H9 (cell line): ENCODE results near the gene TRABD2B. TPM values are rescaled to one million over a fixed set of nuclear protein-coding genes. Genes with fewer than 3 reads are reported as not detected.

Experiments used
- DNase-seq: peaks from one replicate; pipeline ENCODE4 v3.0.0-alpha.2; 2017
- H2AFZ ChIP-seq: one replicate; pipeline ENCODE4 v1.6.1; 2013; ENCODE audit warnings: mild to moderate bottlenecking, low read length, control low read depth, moderate library complexity
- H2AK5ac ChIP-seq: 2 replicates; pipeline ENCODE4 v1.6.1; 2013; ENCODE audit warnings: low read length, control low read depth, mixed read lengths; ENCODE audit not compliant: insufficient read length
- H2BK120ac ChIP-seq: one replicate; pipeline ENCODE4 v1.6.1; 2013; ENCODE audit warnings: low read depth, mild to moderate bottlenecking, low read length, control low read depth, inconsistent platforms; ENCODE audit not compliant: poor library complexity, severe bottlenecking
- H2BK12ac ChIP-seq: 2 replicates; pipeline ENCODE4 v1.6.1; 2013; ENCODE audit warnings: low read length, control low read depth, mixed read lengths, low read depth; ENCODE audit not compliant: insufficient read length
- H2BK15ac ChIP-seq: 2 replicates; pipeline ENCODE4 v1.6.1; 2013; ENCODE audit warnings: low read depth, low read length, control low read depth
- H2BK20ac ChIP-seq: one replicate; pipeline ENCODE4 v1.6.1; 2013; ENCODE audit warnings: low read depth, mild to moderate bottlenecking, low read length, control low read depth, inconsistent platforms; ENCODE audit not compliant: poor library complexity, severe bottlenecking
- H2BK5ac ChIP-seq: 2 replicates; pipeline ENCODE4 v1.6.1; 2013; ENCODE audit warnings: low read length, control low read depth, mixed read lengths; ENCODE audit not compliant: insufficient read length
- H3K14ac ChIP-seq: 2 replicates; pipeline ENCODE4 v1.6.1; 2013; ENCODE audit warnings: low read length, control low read depth; ENCODE audit not compliant: insufficient read depth
- H3K18ac ChIP-seq: 2 replicates; pipeline ENCODE4 v1.6.1; 2013; ENCODE audit warnings: low read depth, mild to moderate bottlenecking, mixed read lengths, low read length, control low read depth; ENCODE audit not compliant: insufficient read length
- H3K23ac ChIP-seq: 2 replicates; pipeline ENCODE4 v1.6.1; 2013; ENCODE audit warnings: low read length, control low read depth, mixed read lengths, low read depth; ENCODE audit not compliant: insufficient read length
- H3K23me2 ChIP-seq: 2 replicates; pipeline ENCODE4 v1.6.1; 2013; ENCODE audit warnings: low read depth, mild to moderate bottlenecking, mixed read lengths, low read length, control low read depth; ENCODE audit not compliant: insufficient read length, poor library complexity, severe bottlenecking
- H3K27ac ChIP-seq: 2 replicates; pipeline ENCODE4 v1.5.1; 2013; ENCODE audit warnings: low read length, control low read depth, mixed read lengths, low read depth; ENCODE audit not compliant: insufficient read length
- H3K27me3 ChIP-seq: 2 replicates; pipeline ENCODE4 v1.6.1; 2013; ENCODE audit warnings: low read length, control low read depth, inconsistent platforms; ENCODE audit not compliant: insufficient read depth
- H3K4ac ChIP-seq: 2 replicates; pipeline ENCODE4 v1.6.1; 2013; ENCODE audit warnings: low read depth, mild to moderate bottlenecking, control low read depth, inconsistent platforms, low read length, moderate library complexity
- H3K4me1 ChIP-seq: 2 replicates; pipeline ENCODE4 v1.6.1; 2013; ENCODE audit warnings: low read length, control low read depth, inconsistent platforms; ENCODE audit not compliant: insufficient read depth
- H3K4me2 ChIP-seq: 2 replicates; pipeline ENCODE4 v1.6.1; 2013; ENCODE audit warnings: low read length, control low read depth, mixed read lengths; ENCODE audit not compliant: insufficient read length, insufficient read depth
- H3K56ac ChIP-seq: 2 replicates; pipeline ENCODE4 v1.6.1; 2013; ENCODE audit warnings: low read depth, mild to moderate bottlenecking, mixed read lengths, low read length, control low read depth; ENCODE audit not compliant: insufficient read length
- H3K79me1 ChIP-seq: 2 replicates; pipeline ENCODE4 v1.6.1; 2013; ENCODE audit warnings: low read depth, mild to moderate bottlenecking, moderate library complexity, low read length, control low read depth, inconsistent platforms; ENCODE audit not compliant: insufficient read depth, poor library complexity, severe bottlenecking
- H3K79me2 ChIP-seq: 2 replicates; pipeline ENCODE4 v1.6.1; 2013; ENCODE audit warnings: low read length, control low read depth, inconsistent platforms; ENCODE audit not compliant: insufficient read depth
- H3K9ac ChIP-seq: 2 replicates; pipeline ENCODE4 v1.6.1; 2013; ENCODE audit warnings: low read length, control low read depth, mixed read lengths; ENCODE audit not compliant: insufficient read length; ENCODE audit errors: extremely low read depth
- H3K9me3 ChIP-seq: one replicate; pipeline ENCODE4 v1.6.1; 2013; ENCODE audit warnings: low read depth, low read length, inconsistent platforms; ENCODE audit not compliant: control insufficient read depth
- H3T11ph ChIP-seq: one replicate; pipeline ENCODE4 v1.6.1; 2013; ENCODE audit warnings: mild to moderate bottlenecking, low read length, control low read depth, inconsistent platforms
- H4K20me1 ChIP-seq: one replicate; pipeline ENCODE4 v1.6.1; 2013; ENCODE audit not compliant: control insufficient read depth, insufficient read length, insufficient read depth
- H4K5ac ChIP-seq: 2 replicates; pipeline ENCODE4 v1.6.1; 2013; ENCODE audit warnings: low read depth, mild to moderate bottlenecking, mixed read lengths, low read length, control low read depth; ENCODE audit not compliant: insufficient read length
- H4K8ac ChIP-seq: replicated peaks from 2 replicates; pipeline ENCODE4 v1.6.1; 2013; ENCODE audit warnings: low read length, control low read depth, mixed read lengths, low read depth; ENCODE audit not compliant: insufficient read length
- H4K91ac ChIP-seq: 2 replicates; pipeline ENCODE4 v1.6.1; 2013; ENCODE audit warnings: low read depth, mild to moderate bottlenecking, moderate library complexity, mixed read lengths, low read length, control low read depth; ENCODE audit not compliant: insufficient read length
- H3K27ac Mint-ChIP-seq, 3 experiments: 2 replicates in 2 of 3; 3 replicates in 1 of 3; pipeline ENCODE4 v1.8.0; 2020 to 2021; ENCODE audit warnings: mixed read lengths in 3 of 3, mild to moderate bottlenecking in 1 of 3, moderate library complexity in 1 of 3
- H3K27me3 Mint-ChIP-seq: 2 replicates; pipeline ENCODE4 v1.8.0; 2021; ENCODE audit warnings: low read depth, mild to moderate bottlenecking, moderate library complexity, mixed read lengths
- H3K36me3 Mint-ChIP-seq, 3 experiments: 2 replicates in 2 of 3; 3 replicates in 1 of 3; pipeline ENCODE4 v1.8.0; 2020 to 2021; ENCODE audit warnings: low read depth in 3 of 3, mixed read lengths in 3 of 3; ENCODE audit not compliant: insufficient read depth in 1 of 3
- H3K4me1 Mint-ChIP-seq, 2 experiments: 2 replicates each; pipeline ENCODE4 v1.8.0; 2020; ENCODE audit warnings: mixed read lengths in 2 of 2
- H3K4me3 Mint-ChIP-seq, 2 experiments: 2 replicates in 1 of 2; 3 replicates in 1 of 2; pipeline ENCODE4 v1.8.0; 2020 to 2021; ENCODE audit warnings: mild to moderate bottlenecking in 2 of 2, mixed read lengths in 2 of 2, moderate library complexity in 1 of 2
- H3K9me3 Mint-ChIP-seq, 2 experiments: 2 replicates in 1 of 2; 3 replicates in 1 of 2; pipeline ENCODE4 v1.8.0; 2020; ENCODE audit warnings: mild to moderate bottlenecking in 2 of 2, mixed read lengths in 2 of 2, moderate library complexity in 1 of 2
- WGBS: extraction: QIAGEN DNeasy Blood & Tissue Kit; methylation state at CpG from one replicate; pipeline ENCODE4 v1.1.7; 2013; ENCODE audit warnings: missing lambda C conversion rate, low lambda C conversion rate, mixed read lengths; ENCODE audit not compliant: insufficient read length; ENCODE audit errors: extremely low coverage; 5-methylcytosine and 5-hydroxymethylcytosine counted together
- total RNA-seq: library from RNA; stranded (reverse); gene quantifications from 2 replicates; pipeline ENCODE4 v1.2.1, GENCODE V29; 2021
- TF ChIP-seq, protein P1 (sequence below): fragments of 200-600 bp; sonication (generic); conservative IDR thresholded peaks from 3 replicates; pipeline ENCODE4 v1.8.0; 2021; ENCODE audit warnings: antibody characterized with exemption, mild to moderate bottlenecking

Gene TRABD2B
- total RNA-seq, 1 experiment from 2014 or later = 2.3 TPM

DNA sequence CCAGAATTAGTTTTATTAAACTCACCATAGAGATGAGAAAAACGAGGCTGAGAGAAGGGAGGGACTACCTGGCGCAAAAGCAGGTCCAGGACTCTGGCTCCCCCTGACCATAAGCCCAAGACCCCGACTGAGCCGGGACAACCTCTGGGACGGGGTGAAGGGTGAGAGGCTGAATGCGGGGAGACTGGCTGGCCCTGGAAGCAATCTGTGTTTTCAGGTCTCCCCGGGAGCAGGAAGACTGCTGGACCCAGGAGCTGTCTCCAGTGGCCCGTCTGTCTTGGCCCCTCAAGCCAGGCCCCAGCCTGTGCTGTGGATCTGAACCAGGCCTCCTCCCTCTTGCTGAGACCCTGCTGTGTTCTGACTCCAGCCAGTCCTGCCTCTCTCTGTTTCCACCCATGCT is 240.8 kb downstream of the TRABD2B start:
- no peaks in the 10 kb centered on the region; a peak in 1 of 5 replicates for H3K9me3 Mint-ChIP-seq
- Histone ChIP-seq H3K56ac (no peak overlapping the region), H2AFZ (no peak overlapping the region), H3K9ac (no peak overlapping the region), H2BK120ac (no peak overlapping the region), H3T11ph (no peak overlapping the region), H3K9me3 (no peaks in the 10 kb centered on the region), H3K23ac (no peak overlapping the region), H3K4ac (no peak overlapping the region), H3K14ac (no peak overlapping the region), H2BK15ac (no peak overlapping the region), H4K20me1 (no peaks in the 10 kb centered on the region), H4K5ac (no peak overlapping the region), H3K23me2 (no peaks in the 10 kb centered on the region), H3K79me1 (no peaks in the 10 kb centered on the region), H2BK12ac (no peak overlapping the region), H3K27ac (no peak overlapping the region), H2BK20ac (no peak overlapping the region), H4K91ac (no peak overlapping the region), H2AK5ac (no peak overlapping the region), H3K27me3 (no peaks in the 10 kb centered on the region), H2BK5ac (no peak overlapping the region), H4K8ac (no peak overlapping the region), H3K79me2 (no peaks in the 10 kb centered on the region), H3K4me2 (no peak overlapping the region), H3K4me1 (no peaks in the 10 kb centered on the region), H3K18ac (no peak overlapping the region)
- peak; percentile 25 for DNase-seq
- H3K27me3 Mint-ChIP-seq = peaks cover 16% of the 10 kb centered on the region
- no CpG with 5 or more reads among the region's 8 CpGs for WGBS
- no peaks in the 10 kb centered on the region for H3K36me3 Mint-ChIP-seq
- H3K27ac Mint-ChIP-seq = no peak overlapping the region; a peak in 1 of 7 replicates
- TF ChIP-seq, protein P1, sequence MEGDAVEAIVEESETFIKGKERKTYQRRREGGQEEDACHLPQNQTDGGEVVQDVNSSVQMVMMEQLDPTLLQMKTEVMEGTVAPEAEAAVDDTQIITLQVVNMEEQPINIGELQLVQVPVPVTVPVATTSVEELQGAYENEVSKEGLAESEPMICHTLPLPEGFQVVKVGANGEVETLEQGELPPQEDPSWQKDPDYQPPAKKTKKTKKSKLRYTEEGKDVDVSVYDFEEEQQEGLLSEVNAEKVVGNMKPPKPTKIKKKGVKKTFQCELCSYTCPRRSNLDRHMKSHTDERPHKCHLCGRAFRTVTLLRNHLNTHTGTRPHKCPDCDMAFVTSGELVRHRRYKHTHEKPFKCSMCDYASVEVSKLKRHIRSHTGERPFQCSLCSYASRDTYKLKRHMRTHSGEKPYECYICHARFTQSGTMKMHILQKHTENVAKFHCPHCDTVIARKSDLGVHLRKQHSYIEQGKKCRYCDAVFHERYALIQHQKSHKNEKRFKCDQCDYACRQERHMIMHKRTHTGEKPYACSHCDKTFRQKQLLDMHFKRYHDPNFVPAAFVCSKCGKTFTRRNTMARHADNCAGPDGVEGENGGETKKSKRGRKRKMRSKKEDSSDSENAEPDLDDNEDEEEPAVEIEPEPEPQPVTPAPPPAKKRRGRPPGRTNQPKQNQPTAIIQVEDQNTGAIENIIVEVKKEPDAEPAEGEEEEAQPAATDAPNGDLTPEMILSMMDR = no peak
- H3K4me3 Mint-ChIP-seq = no peak overlapping the region
- H3K4me1 Mint-ChIP-seq = peaks cover 3 to 10% of the 10 kb centered on the region in 2 experiments
